CD4-positive, alpha-beta T cell treated with Interleukin-21 for 1 hour (primary cell): ENCODE data around the gene ASF1B.
"Not testable (repeated sequence)": the region's sequence is repeated elsewhere in the genome, so short reads cannot be mapped to it uniquely, and the experiment has no call there.

ENCODE experiments used
- DNase-seq: peaks from one replicate; pipeline ENCODE4 v3.0.0-alpha.2; 2020

Gene ASF1B

GRCh38 chr19:14159059-14159458 lies 22.7 kb upstream of the ASF1B start:
- DNase-seq: no peak

- DNase-seq: no peak
Observed at GRCh38 chr19:14158276-14159023, 22.1 kb upstream of the ASF1B start.

GRCh38 chr19:14156971-14157717 lies 20.8 kb upstream of the ASF1B start:
- no peak for DNase-seq

- DNase-seq: no peak
Observed at GRCh38 chr19:14156122-14156521, 19.7 kb upstream of the ASF1B start.

- DNase-seq: no peak
Observed at GRCh38 chr19:14155371-14155770, 19.0 kb upstream of the ASF1B start.

GRCh38 chr19:14152713-14153112 lies 16.3 kb upstream of the ASF1B start:
- no peak for DNase-seq

GRCh38 chr19:14150770-14151661 lies 14.6 kb upstream of the ASF1B start:
- no peak for DNase-seq

GRCh38 chr19:14150041-14150769 lies 13.8 kb upstream of the ASF1B start:
- DNase-seq: peak; percentile 12

- DNase-seq: peak; percentile 73
Observed at GRCh38 chr19:14149509-14149994, 13.2 kb upstream of the ASF1B start.

GRCh38 chr19:14148751-14149410 lies 12.5 kb upstream of the ASF1B start:
- DNase-seq: no peak

GRCh38 chr19:14147797-14148605 lies 11.6 kb upstream of the ASF1B start:
- peak; percentile 61 for DNase-seq

GRCh38 chr19:14146789-14147216 lies 10.4 kb upstream of the ASF1B start:
- DNase-seq: no peak

- DNase-seq: not testable (repeated sequence)
Observed at GRCh38 chr19:14146169-14146568, 9.8 kb upstream of the ASF1B start.

- no peak for DNase-seq
Observed at GRCh38 chr19:14145381-14145780, 9.0 kb upstream of the ASF1B start.

GRCh38 chr19:14142262-14143190 lies 6.1 kb upstream of the ASF1B start:
- DNase-seq: no peak

- DNase-seq: no peak
Observed at GRCh38 chr19:14141041-14141440, 4.7 kb upstream of the ASF1B start.

GRCh38 chr19:14139944-14140343 lies 3.6 kb upstream of the ASF1B start:
- DNase-seq: no peak

- DNase-seq: no peak
Observed at GRCh38 chr19:14138576-14139265, 2.3 kb upstream of the ASF1B start.

GRCh38 chr19:14135985-14136508 lies 342 bp downstream of the ASF1B start:
- DNase-seq: no peak
